Measurements from ENCODE around the gene NINL. TPM values are rescaled to one million over a fixed set of nuclear protein-coding genes. Genes with fewer than 3 reads are reported as not detected.

The NINL gene
- total and polyA plus RNA-seq, 2 of the 8 experiments (the other 6 are each of a cell fraction or from before 2014, with no cell fraction given): 15.3 to 30.0 TPM

DNA sequence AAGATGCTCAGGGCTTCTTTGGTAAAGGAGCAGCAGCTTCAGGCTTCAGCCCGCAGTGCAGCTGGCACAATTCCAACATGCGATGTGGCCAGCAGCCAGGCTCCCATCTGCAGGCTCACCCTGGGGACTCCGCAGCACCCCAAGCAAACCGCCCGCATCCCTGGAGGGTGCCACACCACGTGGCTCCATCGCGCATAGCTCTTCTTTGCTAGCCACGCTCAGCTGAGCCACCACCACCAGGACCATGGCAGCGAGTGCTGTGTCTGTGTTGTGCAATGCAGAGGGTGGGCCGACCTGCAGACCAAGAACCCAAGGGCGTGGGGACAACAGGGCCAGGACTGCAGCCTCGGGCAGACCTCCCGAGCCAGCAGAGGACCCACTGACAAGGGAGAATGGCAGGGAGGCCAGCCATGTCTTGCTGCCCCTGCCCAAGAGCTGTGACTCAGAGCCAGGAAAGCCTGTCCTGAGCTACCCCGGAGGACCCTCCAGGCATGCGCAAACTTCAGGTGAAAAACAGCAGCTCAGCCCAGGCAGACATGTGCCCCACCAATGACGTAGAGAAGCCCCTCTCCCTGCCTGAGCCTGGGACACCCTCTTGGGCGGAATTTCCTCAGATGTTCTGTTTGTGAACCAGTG lies 90.0 kb downstream of the NINL start (continued):
- no peak for TF ChIP-seq SUZ12 (IDR thresholded peaks at IDR 0.05; ENCODE audit: low read length)
- TF ChIP-seq EZH2 (IDR thresholded peaks at IDR 0.05; ENCODE audit: low read depth, low read length, severe bottlenecking): no peak
- TF ChIP-seq, protein P1, sequence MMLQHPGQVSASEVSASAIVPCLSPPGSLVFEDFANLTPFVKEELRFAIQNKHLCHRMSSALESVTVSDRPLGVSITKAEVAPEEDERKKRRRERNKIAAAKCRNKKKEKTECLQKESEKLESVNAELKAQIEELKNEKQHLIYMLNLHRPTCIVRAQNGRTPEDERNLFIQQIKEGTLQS (IDR thresholded peaks at IDR 0.05; ENCODE audit: insufficient read depth, low read depth, low read length): no peak
- TF ChIP-seq SIN3A (conservative IDR thresholded peaks at IDR 0.05 in 1 of 2, IDR thresholded peaks at IDR 0.05 in 1 of 2; ENCODE audit: low read depth in 1 of 2, low read length in 2 of 2): no peak
- no peak for TF ChIP-seq TCF12 (IDR thresholded peaks at IDR 0.05; ENCODE audit: low read depth, low read length)
